IPS-20b (cell line): ENCODE measurements around the gene CCDC186.
A peak's percentile ranks its signal among the peaks of the same experiment; 100 is the strongest.
"Not testable (repeated sequence)": the region's sequence is repeated elsewhere in the genome, so short reads cannot be mapped to it uniquely, and the experiment has no call there.

ENCODE experiments used
- H3K27ac ChIP-seq: one replicate; pipeline ENCODE4 v1.5.1; 2013; ENCODE audit warnings: low read length
- H3K27me3 ChIP-seq: 2 replicates; pipeline ENCODE4 v1.6.1; 2013; ENCODE audit warnings: mild to moderate bottlenecking, low read length, inconsistent platforms; ENCODE audit not compliant: insufficient read depth
- H3K36me3 ChIP-seq: 2 replicates; pipeline ENCODE4 v1.6.1; 2013; ENCODE audit warnings: low read depth, mild to moderate bottlenecking, inconsistent platforms, low read length, moderate library complexity; ENCODE audit not compliant: insufficient read depth
- H3K4me1 ChIP-seq: 2 replicates; pipeline ENCODE4 v1.6.1; 2013; ENCODE audit warnings: mild to moderate bottlenecking, control low read depth, inconsistent platforms, low read length, moderate library complexity; ENCODE audit not compliant: insufficient read depth
- H3K4me3 ChIP-seq: 2 replicates; pipeline ENCODE4 v1.5.1; 2013; ENCODE audit warnings: mild to moderate bottlenecking, low read length, inconsistent platforms
- H3K9ac ChIP-seq: 2 replicates; pipeline ENCODE4 v1.6.1; 2013; ENCODE audit warnings: low read depth, mild to moderate bottlenecking, inconsistent platforms, low read length, moderate library complexity
- H3K9me3 ChIP-seq: 2 replicates; pipeline ENCODE4 v1.6.1; 2013; ENCODE audit warnings: mild to moderate bottlenecking, low read depth, low read length, inconsistent platforms; ENCODE audit not compliant: insufficient read depth

Gene CCDC186

GRCh38 chr10:114173603-114173920, 441 bp downstream of the CCDC186 start:
- no peaks in the 10 kb centered on the region for H3K4me1 ChIP-seq
- H3K9ac ChIP-seq: peak overlapping the region; percentile 82
- peaks cover 8% of the 10 kb centered on the region; the same call in 1 of the 2 replicates for H3K27me3 ChIP-seq
- no peak overlapping the region for H3K27ac ChIP-seq
- peaks cover 8% of the 10 kb centered on the region for H3K9me3 ChIP-seq
- peaks cover 14% of the 10 kb centered on the region for H3K36me3 ChIP-seq
- H3K4me3 ChIP-seq: peak overlapping the region; percentile 83

- no peak overlapping the region for H3K27ac ChIP-seq
Observed at GRCh38 chr10:114172776-114173602, 1.0 kb downstream of the CCDC186 start.

GRCh38 chr10:114172216-114172615, 1.8 kb downstream of the CCDC186 start:
- H3K27me3 ChIP-seq: peaks cover 8% of the 10 kb centered on the region; the same call in 1 of the 2 replicates
- H3K4me1 ChIP-seq: no peaks in the 10 kb centered on the region
- no peak overlapping the region; the same call in 1 of the 2 replicates for H3K9ac ChIP-seq
- H3K4me3 ChIP-seq: peak overlapping the region; percentile 83; the same call in 1 of the 2 replicates
- H3K27ac ChIP-seq: no peak overlapping the region
- H3K36me3 ChIP-seq: peaks cover 17% of the 10 kb centered on the region
- peaks cover 12% of the 10 kb centered on the region for H3K9me3 ChIP-seq

More at GRCh38 chr10:114172776-114173602, 1.0 kb downstream of the CCDC186 start:
- Histone ChIP-seq H3K4me1 (no peaks in the 10 kb centered on the region), H3K9me3 (peaks cover 12% of the 10 kb centered on the region), H3K27me3 (peaks cover 8% of the 10 kb centered on the region; the same call in 1 of the 2 replicates), H3K36me3 (peaks cover 17% of the 10 kb centered on the region), H3K4me3 (peak overlapping the region; percentile 83), H3K9ac (peak overlapping the region; percentile 82)

DNA sequence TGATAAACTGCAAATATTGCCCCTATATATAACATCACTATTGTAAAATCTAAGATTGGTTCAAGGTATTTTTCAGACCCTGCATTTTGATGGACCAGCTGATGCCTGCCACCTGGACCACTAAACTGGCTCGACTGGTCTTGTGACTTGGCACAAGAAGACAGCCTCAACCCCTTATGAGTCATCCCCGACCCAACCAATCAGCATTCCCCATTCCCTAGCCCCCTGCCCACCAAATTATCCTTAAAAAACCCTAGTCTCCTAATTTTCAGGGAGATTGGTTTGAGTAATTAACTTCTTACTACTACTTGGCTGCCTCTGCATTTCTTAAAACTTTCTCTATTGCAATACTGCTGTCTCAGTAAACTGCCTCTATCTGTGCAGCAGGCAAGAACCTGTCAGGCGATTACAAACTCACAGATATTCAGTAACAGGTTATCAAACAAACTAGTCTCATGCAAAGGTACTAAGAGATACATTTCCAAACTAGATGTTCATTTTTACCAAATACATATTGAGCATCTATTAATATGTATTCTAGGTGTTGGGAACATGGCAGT, 5.5 kb downstream of the CCDC186 start:
- H3K27ac ChIP-seq: no peak overlapping the region
- peaks cover 17% of the 10 kb centered on the region for H3K4me1 ChIP-seq
- peaks cover 12% of the 10 kb centered on the region for H3K9me3 ChIP-seq
- no peaks in the 10 kb centered on the region for H3K27me3 ChIP-seq
- no peak overlapping the region for H3K9ac ChIP-seq
- peaks cover 17% of the 10 kb centered on the region for H3K36me3 ChIP-seq
- no peak overlapping the region for H3K4me3 ChIP-seq

- Histone ChIP-seq H3K4me3 (no peak overlapping the region), H3K9ac (no peak overlapping the region), H3K9me3 (peaks cover 12% of the 10 kb centered on the region), H3K36me3 (peaks cover 19% of the 10 kb centered on the region), H3K27me3 (no peaks in the 10 kb centered on the region), H3K4me1 (peaks cover 17% of the 10 kb centered on the region), H3K27ac (no peak overlapping the region)
Observed at GRCh38 chr10:114167985-114168384, 6.0 kb downstream of the CCDC186 start.

GRCh38 chr10:114166494-114166893, 7.5 kb downstream of the CCDC186 start:
- Histone ChIP-seq H3K9me3 (peaks cover 12% of the 10 kb centered on the region), H3K36me3 (peaks cover 34% of the 10 kb centered on the region), H3K4me3 (peak overlapping the region; percentile 31), H3K9ac (no peak overlapping the region), H3K27me3 (no peaks in the 10 kb centered on the region), H3K27ac (no peak overlapping the region), H3K4me1 (peaks cover 17% of the 10 kb centered on the region)

GRCh38 chr10:114166043-114166442, 8.0 kb downstream of the CCDC186 start:
- Histone ChIP-seq H3K9ac (no peak overlapping the region), H3K27ac (no peak overlapping the region), H3K9me3 (peaks cover 12% of the 10 kb centered on the region), H3K4me3 (peak overlapping the region; percentile 31), H3K4me1 (peaks cover 17% of the 10 kb centered on the region), H3K27me3 (no peaks in the 10 kb centered on the region), H3K36me3 (peaks cover 38% of the 10 kb centered on the region)

DNA sequence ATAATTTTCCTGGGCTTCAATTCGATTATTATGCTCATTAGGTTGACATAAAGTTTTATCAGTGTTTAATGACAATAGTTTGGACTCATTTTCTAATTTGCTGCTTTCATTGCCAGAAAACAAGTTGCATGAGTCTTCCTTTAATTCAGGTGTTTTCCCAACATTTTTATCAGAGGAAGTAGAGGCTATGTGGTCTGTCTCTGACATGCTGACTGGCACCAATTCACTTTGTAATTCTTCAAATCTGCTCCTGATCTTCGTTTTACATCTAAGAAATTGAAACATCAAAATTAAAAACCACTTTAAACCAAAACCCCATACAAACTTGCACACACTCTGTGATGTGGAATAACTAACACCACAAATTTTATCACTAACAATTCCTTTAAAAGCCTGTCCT, 10.9 kb downstream of the CCDC186 start:
- H3K36me3 ChIP-seq: peaks cover 25% of the 10 kb centered on the region
- peaks cover 17% of the 10 kb centered on the region for H3K4me1 ChIP-seq
- no peak overlapping the region for H3K9ac ChIP-seq
- H3K27ac ChIP-seq: no peak overlapping the region
- H3K27me3 ChIP-seq: no peaks in the 10 kb centered on the region
- H3K9me3 ChIP-seq: no peaks in the 10 kb centered on the region
- no peak overlapping the region for H3K4me3 ChIP-seq

- Histone ChIP-seq H3K9ac (no peak overlapping the region), H3K27me3 (no peaks in the 10 kb centered on the region), H3K4me3 (no peak overlapping the region), H3K27ac (no peak overlapping the region), H3K4me1 (no peaks in the 10 kb centered on the region), H3K36me3 (peaks cover 35% of the 10 kb centered on the region), H3K9me3 (no peaks in the 10 kb centered on the region)
Observed at GRCh38 chr10:114157912-114158311, 16.1 kb downstream of the CCDC186 start.

DNA sequence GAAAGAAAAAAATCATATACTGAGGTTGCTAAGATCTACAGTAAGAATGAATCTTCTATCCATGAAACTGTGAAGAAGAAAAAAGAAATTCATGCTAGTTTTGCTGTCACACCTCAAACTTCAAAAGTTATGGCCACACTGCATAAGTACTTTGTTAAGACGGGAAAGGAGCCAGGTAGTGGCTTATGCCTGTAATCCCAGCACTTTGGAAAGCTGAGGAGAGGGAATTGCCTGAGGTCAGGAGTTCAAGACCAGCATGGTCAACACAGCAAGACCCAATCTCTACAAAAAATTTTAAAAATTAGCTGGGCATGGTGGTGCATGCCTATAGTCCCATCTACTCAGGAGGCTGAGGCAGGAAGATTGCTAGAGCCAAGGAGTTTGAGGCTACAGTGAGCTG, 22.1 kb downstream of the CCDC186 start:
- H3K9ac ChIP-seq: no peak overlapping the region

GRCh38 chr10:114151486-114151885, 22.5 kb downstream of the CCDC186 start:
- no peaks in the 10 kb centered on the region for H3K4me1 ChIP-seq
- H3K36me3 ChIP-seq: peaks cover 33% of the 10 kb centered on the region
- H3K4me3 ChIP-seq: no peak overlapping the region
- H3K9me3 ChIP-seq: no peaks in the 10 kb centered on the region
- H3K27me3 ChIP-seq: no peaks in the 10 kb centered on the region
- no peak overlapping the region for H3K27ac ChIP-seq
- H3K9ac ChIP-seq: no peak overlapping the region

More for the DNA sequence above, 22.1 kb downstream of the CCDC186 start:
- Histone ChIP-seq H3K27me3 (no peaks in the 10 kb centered on the region), H3K4me3 (no peak overlapping the region), H3K36me3 (peaks cover 37% of the 10 kb centered on the region), H3K4me1 (no peaks in the 10 kb centered on the region), H3K27ac (no peak overlapping the region), H3K9me3 (no peaks in the 10 kb centered on the region)

- H3K4me3 ChIP-seq, H3K4me1 ChIP-seq, H3K9ac ChIP-seq, H3K27me3 ChIP-seq, H3K27ac ChIP-seq, H3K9me3 ChIP-seq: not testable (repeated sequence)
- peaks cover 41% of the 10 kb centered on the region for H3K36me3 ChIP-seq
Observed at GRCh38 chr10:114149476-114149875, 24.5 kb downstream of the CCDC186 start.
